Cerebellar cortex (tissue), 1 donor: Measurements from ENCODE around the gene KLHDC9.

Experiments used
- DNase-seq: peaks from one replicate; pipeline ENCODE4 v3.0.0-alpha.2; 2015; ENCODE audit warnings: low spot score

Gene KLHDC9

DNA sequence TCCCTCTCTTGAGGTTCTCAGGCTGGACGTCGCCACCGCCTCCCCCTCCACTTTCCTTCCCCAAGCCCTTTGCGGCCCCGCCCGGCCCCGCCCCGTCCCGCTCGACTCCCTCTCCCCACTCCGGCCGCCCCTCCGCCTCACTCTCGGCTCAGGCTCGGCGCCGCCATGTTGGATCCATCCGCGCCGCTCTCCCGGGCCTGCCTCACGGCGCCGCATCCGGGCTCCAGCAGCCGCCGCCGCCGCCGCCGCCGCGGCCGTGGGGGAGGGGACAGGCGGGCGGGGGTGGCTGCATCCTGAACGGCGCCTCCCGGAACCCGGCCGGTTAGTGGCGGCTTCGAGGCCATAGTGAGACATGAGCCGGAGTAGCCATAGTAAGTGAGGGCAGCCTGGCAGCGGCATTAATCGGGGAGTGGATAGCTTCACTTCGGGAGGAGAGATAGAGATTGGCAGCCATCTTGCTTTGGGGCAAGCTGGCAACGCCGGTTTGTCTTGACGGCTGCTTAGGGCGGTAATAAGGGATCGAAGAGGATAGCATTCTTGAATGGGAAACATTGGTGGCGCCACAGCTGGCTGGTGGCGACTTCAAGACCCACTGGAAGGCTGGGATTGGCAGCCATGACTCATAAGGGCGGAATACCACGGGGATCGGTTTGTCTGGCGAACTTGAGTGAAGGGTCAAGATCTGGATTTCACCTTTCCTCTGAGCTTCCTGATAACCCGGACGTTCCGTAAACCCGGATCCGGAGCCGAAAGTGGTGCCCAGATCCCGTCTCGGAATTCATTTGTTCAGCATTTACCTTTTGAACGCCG lies 34.5 kb downstream of the KLHDC9 start, which contains the start of gene DEDD:
DEDD (minus strand) TSS at position 258 of the 810 bp plus-strand sequence. CDS start 8,205 bp downstream, outside the sequence.
- DNase-seq = peak; percentile 98

DNA sequence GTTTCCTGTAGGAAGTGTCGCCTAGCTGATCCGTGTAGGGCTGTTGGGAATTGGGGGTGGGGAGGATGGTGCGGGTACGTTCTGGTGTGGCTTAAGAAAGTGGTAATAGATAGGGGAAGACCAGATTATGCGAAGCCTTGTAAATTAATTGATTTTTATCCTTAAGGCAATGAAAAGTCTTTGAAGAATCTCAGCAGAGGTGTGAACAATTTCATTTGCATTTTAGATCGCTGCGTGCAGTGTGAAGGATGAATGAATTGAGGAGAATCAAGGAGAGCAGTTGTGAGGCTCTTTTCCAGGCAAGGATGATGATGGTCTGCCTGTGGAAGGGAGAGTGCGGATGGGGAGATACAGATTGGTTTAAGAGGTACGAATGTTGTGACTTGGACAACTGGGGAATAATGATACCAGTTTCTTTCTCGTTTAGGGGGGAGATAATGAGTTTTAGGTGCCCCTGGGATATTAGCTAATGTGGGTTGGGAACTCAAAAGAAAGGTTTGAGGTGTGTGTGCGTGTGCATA lies 35.1 kb downstream of the KLHDC9 start:
- DNase-seq = no peak

DNA sequence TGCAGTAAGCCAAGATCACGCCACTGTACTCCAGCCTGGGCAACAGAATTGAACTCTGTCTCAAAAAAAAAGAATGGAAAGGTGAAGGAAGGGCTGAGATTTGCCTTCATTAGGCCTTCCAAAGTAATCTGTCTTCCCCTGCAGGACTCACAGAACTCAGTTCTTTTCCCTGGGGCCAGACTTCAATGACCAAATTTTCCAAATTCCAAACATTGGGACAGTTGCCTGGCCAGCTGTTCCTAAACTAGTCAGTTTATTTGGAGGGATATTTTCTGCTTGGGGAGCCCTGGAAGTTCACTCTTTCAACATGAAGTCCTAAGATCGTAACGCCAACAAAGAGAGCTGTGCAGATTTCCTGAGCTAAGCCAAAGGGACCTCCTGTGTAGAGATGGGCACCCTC lies 39.7 kb downstream of the KLHDC9 start:
- DNase-seq = no peak

DNA sequence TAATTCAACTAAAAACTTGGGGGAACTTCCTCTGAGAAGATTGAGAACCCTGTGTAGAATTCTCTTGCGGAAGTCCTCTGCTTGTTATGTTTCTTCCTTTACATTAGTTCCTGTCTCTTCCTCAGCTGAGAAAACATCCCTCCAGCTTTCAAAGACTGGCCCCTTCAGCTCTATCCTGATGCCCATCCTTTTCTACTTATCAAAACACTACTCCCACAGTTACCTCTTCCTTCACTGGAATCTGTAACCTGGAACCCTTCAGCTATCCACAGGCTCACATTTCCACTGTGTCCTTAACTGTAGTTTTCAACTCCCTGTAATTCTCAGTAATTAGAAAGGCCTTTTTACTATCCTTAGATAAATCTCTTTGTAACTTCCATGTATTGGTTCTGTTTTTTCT lies 40.3 kb downstream of the KLHDC9 start:
- no peak for DNase-seq

DNA sequence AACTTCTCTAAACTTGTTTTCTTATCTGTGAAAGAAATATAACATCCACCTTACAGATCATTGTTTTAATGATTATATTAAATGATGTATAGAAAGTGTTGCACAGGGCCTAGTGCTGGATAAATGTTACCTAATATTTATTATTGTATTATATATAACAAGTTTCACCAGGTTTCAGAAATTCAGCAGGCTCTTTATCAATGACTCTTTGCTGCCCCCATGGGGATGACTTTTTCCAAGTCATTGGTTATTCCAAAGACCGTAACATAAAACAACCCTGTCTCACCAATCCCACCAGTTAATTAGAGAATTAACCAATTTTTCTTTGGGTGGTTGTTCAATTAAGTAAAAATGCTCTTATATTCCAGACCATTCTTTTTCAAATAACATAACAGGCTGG lies 41.6 kb downstream of the KLHDC9 start:
- peak; percentile 41 for DNase-seq

DNA sequence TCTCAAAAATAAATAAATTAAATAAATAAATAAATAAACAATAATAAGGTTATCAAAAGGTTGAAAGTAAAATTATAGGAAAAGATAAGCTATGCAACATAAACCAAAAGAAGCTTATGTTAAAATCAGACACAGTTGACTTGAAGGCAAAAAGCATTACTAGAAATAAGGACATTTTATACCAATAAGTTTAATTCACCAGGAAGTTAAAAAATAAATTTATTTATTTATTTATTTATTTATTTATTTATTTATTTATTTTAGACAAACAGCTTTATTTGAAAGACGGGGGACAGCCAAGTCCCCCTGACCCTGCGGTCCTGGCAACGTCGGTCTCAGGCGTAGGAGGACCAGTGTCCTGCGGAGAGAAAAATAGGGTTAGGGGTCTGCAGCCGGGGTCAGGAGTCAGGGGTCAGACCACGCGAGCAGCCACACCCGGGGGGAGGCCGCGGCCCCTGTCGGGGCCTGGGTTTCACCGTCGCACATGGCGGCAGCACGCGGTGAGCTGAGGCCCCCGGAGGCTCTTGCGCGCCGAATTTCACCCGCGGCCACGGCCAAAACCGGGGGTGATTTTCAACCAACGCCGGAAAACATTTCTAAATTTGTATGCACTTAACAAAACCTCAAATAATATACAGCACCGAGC lies 42.7 kb downstream of the KLHDC9 start:
- DNase-seq = no peak

DNA sequence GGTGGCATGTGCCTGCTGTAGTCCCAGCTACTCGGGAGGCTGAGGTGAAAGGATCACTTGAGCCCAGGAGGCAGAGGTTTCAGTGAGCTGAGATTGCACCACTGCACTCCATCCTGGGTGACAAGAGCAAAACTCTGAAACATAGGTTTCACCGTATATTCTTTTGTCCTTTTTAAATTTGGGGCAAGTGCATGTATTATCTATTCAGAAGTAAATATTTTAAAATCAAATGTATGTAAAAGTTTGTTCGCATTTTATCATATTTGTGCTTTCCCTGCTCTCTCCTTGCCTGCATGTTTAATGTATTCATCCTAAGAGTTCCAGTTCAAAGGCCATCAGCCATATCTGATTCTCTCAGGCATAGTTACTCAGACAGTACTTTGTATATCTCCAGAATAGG lies 47.7 kb downstream of the KLHDC9 start:
- DNase-seq = no peak
